GM21825 (cell line): ENCODE data around the gene IGF1R.

Source experiments
- ATAC-seq: cut with Tn5 transposase; IDR thresholded peaks from one replicate; pipeline ENCODE4 v1.9.1; 2021; ENCODE audit warnings: mild to moderate bottlenecking, moderate library complexity; ENCODE audit not compliant: unreplicated experiment

Gene IGF1R

DNA sequence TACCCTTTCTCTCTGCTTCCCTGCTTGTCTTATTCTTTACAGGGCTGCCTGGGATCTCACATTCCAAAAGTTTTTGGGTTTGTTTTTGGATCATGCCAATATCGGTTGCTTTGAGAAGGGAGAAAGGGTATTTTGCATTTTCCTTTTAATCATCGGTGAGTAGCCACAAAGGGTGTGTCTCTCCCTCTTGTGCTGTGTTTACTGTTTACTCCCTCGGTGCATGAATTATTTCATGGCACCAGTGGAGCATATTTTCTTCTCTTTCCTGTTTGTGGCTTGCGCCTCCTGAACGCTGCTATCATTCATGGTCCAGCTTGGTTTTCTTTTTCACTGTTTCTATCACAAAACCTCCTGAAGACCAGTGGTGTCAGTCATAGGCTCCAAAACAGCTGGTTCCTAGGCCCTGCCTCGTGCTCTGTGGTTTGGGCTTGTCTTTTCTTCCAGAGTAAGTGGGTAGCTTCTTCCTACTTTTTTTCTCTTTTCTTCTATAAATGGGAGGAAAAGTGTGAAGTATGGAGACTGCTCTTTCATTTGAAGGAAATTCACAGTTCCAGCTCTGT, 54.9 kb downstream of the IGF1R start:
- ATAC-seq, result no peak

DNA sequence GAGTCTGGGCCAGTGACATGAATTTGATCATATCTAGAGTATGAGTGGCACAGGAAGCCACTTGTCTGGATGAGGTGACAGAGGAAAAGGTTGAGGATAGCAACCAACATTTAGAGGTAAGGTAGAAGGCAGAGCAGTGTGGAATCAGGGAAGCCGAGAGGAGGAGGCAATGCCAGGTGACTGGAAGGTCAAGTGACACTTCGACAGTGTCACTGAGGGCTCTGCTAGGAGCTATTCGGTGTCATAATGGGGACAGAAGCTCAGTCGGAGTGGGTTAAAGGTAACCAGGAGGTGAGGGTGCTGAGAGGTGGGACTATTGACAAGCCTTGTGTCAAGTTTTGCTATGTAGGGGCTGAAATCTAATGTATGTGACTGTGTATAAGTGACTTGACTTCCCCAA, 56.7 kb downstream of the IGF1R start:
- no peak for ATAC-seq

DNA sequence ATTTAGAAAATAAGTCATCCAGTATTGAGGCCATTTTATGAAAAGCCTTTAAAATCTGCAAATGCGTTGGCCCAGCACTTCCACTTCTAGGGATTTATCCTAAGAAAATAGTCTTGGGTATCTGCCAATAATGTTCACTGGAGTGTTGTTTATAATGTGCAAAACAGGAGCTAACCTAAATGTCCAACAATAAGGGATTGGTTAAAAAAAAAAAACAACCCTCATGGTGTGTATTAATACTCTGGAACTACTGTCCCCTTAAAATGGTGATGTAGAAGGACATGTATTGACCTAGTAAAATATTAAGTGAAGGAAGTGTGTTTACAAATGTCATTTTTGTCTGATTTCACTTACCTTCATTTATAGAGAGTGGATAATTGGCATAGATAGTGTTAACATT, 58.0 kb downstream of the IGF1R start:
- ATAC-seq, result no peak

DNA sequence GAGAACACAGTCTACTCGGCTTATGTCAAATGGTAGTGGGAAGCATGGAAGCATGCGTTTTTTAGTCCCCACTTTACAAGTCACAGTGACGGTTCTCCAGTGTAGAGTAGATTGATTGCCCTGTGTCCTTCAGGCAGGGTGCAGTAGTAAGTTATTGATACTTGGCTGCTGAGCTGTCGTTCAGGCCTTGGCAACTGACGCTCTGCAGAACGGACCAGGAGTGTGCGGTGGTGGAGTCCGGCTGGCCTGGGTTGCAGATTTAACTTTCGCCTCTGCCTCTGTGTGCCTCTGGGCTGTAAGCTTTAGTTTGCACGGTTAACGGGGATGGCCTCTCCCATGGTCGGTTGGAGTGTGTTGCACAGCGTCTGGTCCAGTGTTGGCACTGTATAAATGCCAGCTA, 58.6 kb downstream of the IGF1R start:
- ATAC-seq, result no peak

DNA sequence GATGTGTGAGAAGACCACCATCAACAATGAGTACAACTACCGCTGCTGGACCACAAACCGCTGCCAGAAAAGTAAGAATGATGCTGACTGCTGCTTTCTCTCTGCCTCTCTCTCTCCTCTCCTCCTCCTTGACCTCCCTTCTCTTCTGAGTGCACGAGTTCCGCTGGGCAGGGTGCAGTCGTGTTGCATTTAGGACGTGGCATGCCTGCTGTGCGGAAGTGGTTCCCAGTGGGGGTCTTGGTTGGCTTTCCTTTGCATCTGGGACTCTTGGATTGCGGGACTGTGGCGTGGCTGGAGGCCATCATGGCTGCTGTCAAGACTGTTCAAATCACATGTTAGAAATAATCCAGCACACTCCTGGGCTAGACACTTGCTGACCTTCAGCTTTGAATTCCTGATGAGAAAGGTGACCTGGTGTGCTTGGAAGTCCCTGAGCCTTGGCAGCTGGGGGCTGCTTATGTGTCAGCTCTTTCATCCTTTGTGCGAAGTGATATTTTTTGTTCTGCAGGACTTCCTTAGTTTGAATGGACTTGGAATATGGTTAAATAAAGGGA, 59.8 kb downstream of the IGF1R start:
- no peak for ATAC-seq

DNA sequence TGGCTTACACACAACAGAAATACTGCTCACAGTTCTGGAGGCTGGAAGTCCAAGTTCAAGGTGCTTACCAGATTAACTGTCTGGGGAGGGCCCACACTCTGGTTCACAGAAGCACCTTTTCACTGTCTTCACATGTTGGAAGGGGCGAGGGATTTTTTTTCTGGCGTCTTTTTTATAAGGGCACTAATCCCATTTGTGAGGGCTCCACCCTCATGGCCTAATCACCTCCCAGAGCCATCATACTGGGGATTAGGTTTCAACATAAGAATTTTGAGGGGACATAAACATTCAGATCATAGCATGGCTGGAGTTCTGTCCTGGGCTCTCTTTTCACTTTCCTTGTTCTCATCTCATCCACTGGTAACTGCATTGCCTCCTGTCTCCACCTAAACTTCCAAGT, 63.5 kb downstream of the IGF1R start:
- no peak for ATAC-seq

DNA sequence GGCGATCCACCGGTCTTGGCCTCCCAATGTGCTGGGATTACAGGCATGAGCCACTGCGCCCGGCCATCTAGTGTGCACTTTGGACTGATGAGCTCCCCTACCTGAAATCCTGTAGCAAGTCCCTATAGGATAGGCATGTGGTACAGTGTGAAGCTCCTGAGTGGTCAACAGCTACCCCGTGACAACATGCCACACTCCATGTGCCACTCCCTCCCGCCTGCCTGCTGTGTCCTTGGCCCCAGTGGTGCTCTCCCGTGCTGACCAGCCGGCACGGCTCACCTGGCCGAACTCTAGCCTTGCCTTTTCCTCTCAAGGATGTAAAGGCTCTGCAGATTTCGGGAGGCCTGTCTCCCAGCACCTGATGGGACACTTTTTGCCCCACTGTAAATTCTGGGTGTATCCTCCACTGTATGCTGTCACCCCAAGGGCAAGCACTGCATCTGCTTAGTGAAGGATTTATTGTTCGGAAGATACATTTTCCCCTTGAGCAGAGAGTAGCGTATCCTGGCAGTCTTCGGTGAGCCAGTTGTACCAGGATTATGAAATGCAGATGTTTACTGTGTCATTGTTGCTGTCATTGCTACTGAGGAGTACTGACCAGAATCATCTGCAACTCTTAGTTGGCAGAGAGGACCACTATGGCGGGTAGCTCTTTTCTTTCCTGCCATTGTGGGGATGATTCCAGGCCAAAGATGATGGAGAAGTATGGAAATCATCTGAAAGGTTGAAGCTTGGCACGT, 64.7 kb downstream of the IGF1R start:
- ATAC-seq, result no peak

DNA sequence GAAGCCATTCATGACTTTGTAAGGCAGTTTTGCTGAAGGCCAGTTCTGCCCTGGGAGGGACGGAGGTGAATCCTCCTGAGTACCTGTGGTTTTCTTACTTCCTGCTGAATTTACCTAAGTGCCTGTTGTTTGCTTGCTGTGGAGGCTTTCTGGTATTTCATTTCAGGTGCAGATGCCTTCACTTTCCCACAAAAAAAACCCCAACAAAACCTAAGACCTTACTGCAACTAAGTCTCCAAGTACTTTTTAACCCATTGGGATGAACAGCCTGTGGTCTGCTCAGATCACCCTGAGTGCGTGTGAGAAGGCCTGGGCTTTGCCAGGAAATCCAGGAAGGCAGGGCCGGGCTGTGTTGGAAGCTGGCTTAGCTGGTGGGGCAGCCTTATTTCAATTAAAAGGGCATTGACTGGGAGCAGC, 65.3 kb downstream of the IGF1R start:
- no peak for ATAC-seq

DNA sequence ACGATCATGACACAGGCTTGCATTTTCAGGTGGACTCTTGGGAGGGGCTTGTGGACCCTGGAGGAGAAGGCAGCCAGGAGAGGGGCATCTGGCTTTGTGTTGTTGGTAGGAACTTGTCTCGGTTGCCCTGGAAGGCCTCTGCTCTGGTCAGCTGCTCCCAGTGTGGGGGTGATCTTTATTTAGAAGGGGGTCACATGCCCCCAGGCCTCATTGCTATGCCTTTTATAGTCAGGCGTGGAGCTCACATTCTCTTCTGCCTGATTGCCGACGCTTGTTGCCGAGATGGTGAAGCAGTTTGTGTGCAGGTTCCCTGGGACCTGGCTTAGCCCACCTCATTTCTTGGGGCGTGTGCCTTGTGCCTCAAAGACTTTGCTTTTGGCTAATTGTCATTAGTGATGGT, 66.6 kb downstream of the IGF1R start:
- no peak for ATAC-seq

DNA sequence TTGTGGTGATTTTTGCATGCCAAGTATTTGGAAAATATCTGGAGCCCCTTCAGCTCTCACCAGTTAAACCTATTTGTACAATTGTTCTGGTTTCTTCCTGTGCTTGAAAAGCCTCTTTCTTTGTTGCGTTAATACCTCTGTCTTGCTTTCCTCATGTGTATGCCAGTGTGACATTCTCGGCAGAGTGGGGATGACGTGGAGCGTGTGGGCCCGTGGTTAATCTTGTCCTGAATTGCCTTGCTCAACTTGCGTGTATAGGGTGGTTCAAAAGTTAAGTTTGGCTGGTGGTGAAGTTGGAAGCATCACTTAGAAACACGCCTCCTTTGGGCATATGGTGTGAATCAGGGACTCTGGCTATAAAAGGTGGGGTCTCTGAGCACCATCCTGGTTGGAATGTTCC, 67.1 kb downstream of the IGF1R start:
- no peak for ATAC-seq

DNA sequence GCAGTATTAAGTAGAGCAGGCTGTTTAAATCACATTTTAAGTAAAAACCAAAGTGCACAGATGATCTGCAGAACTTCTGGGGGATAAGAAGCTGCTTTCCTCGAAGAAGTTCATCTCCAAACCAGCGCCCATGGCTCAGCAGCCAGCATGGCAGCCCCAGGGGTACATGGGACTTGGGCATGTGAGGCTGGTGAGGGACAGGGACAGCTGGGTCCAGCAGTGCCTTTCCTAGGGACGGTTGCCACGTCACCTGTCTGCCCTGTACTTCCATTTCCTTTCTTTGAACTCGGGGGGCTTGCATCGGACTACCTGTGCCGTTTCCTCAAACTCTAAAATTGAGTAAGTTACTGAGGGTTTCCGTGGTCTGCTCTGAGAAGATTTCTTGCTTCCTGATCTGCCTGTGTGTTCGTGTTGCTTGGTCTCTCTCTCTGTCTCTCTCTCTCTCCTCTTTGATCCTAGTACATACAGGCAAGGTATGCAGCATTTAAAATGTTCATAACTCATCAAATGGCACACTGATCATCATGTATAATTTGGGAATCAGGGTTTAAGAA, 67.6 kb downstream of the IGF1R start:
- no peak for ATAC-seq

DNA sequence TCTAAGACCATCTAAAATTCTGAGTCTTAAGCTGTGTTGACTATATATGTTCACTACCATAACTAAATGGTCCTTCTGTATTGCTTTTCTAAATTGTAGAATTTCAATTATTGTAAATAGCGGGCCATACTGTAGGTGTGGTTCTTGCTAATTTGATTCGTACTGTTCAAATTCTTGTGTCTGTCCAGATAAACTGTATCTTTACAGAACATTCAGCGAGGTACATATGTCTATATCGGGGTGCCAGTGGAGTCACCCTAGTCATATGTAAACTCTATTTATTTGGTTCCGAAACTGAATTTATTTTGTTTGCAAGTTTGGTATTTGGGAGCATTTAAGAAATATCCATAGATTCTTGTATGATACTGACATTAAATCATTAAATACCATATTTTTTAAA, 69.0 kb downstream of the IGF1R start:
- no peak for ATAC-seq

DNA sequence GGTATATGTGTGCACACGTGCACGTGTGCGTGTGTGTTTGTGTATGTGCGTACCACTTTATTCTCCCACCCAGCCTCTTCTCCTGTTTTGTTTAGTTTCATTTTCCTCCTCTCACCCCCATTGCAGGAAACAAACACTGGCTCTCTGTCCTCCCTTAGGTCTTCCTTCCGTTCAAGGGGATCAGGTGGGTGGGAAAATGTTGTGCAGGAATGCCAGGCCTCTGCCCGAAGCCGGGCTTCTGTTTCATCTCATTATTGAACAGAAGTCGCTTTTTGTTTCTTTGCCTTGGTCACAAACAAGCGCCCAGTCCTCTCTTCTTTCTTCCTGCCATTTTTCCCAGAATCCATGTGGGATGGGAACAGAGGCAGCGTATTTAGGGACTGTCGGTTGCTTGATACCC, 69.6 kb downstream of the IGF1R start:
- ATAC-seq, result no peak

DNA sequence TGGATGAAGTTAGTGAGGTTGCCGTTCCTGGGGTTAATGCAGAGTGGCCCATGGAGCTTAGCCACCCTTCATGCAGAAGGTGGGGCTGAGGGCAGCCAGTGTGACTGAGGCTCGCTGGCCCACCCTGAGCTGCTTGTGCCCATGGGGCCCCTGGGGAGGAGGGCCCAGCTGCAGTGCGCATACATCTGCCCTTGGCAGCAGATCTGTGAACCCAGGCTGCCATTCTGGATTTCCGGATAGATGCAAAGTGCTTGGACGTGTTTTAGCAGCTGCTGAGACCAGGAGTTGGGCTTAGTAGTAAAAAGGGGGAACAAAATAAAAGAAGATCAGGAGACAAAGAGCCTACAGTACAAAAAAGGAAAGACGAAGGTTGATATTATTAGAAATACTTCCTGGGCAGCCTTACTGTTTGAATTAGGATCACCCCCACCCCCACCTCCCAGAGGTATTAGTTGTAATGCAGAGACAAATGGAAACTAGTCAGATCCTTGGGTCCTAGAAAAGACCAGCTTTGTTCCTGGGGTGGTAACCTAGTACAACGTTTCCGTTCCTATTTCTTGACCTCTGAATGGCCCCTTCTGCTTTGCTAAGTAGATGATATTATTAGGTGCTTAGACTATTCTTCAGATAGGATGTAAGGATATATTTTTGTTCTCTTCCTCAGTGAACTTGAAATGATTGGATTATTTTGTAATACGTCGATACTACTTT, 70.2 kb downstream of the IGF1R start:
- ATAC-seq, result no peak

DNA sequence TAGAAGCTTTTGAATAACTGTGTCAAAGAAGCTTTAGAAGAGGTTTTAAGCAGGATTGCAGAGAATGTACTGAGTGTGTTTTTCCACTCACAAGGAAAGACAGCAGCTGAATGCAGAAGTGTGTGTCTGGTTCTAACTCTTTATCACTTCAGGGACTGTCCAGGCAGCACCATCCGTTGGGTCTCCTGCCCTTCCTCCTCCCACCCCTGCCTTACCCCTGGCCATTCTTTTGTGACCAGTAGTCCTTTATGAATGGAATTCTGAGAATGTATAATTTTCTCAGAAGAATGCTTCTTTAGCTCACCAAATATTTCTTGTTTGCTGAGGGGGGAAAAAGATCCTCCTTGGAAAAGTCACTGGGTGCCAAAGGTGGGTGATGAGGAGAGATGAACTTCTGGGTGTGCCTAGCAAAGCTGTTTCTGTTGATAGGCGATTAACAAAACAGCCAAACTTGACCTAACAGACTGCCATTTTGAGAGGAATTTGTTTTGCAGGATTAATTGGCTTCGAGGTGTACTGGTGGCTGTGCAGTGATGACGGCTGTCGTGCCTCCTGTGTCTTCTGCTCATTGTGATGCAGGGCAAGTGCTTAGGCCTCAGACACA, 70.9 kb downstream of the IGF1R start:
- no peak for ATAC-seq

DNA sequence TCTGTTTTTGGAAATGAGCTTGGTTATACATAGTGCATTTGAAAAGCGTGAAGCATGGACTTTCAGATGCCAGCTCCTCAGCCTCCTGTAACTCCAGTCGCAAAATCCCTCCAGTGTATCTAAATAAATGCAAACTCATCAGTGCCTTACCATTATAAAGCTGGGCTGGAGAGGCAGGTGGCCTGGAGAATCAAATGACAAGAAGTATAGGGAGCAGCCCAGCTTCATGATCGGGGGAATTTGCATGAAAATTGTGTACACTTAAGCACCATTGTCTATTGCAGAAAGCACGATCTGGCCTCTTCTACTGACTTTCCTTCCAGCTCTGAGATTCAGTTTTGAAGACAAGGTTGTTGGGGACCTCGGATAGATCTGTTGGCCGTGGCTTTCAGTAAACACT, 71.7 kb downstream of the IGF1R start:
- no peak for ATAC-seq

DNA sequence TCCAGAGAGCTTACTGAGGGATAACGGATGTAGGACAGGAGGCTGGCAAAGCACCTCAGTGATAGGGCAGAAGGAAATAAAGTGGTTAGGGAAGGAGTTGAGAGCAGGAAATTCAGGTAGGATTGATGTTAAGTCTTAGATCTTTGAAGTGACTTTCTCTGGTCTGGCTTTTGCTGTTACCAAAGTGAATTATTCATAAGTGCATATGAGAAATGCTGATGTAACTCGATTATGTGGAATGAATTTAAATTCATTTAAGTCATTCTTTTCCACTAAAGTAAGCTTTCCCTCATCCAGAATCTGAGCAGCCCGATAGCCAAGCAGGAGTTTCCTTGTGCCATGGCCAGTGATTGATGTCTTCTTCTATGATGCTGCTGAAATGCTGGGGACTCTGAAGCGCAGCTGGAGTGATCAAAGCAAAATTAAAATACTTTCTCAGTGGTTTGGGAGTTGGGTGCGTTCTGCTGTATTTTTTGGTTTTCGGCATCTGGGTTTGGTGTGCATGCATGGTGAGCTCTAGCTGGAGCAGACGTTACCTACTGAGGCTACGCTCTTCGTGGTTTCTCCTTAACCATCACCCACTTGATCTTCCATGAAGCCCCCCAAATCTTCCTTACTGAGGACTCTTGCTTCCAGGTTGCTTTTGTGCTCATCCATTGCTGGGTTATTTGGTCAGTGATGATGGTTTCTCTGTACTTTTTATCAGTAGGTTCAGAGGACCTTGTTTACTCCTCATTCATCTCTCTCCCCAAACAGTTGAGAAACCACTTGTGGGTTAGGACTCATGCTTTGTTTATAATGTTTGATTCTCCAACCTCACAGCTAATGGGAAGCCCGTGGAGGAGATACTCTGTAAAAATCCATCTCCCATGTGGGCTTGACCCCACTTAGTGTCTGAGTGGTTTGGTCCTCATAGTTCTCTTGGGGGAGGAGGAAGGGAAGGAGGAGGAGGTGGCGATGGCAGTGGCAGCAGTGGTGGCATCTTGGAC, 72.5 kb downstream of the IGF1R start:
- no peak for ATAC-seq

DNA sequence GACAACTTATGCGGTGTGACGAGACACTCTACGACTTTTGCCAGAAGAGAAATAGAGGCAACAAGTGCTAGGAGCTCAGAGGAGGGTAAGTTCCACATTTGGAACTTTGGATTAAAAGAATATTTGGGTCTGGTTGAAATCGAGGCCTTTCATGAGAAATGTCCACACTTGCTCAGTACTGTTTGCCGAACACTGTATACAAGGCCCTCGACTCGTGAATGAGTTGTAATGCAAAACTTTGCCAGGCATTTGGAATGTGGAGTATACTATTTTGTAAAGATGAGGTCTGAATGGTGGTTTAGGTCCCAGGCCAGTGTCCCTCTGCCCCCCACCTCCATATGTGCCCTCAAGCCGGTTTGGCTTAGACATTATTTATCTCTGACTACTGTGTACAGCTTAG, 73.9 kb downstream of the IGF1R start:
- ATAC-seq, result no peak

DNA sequence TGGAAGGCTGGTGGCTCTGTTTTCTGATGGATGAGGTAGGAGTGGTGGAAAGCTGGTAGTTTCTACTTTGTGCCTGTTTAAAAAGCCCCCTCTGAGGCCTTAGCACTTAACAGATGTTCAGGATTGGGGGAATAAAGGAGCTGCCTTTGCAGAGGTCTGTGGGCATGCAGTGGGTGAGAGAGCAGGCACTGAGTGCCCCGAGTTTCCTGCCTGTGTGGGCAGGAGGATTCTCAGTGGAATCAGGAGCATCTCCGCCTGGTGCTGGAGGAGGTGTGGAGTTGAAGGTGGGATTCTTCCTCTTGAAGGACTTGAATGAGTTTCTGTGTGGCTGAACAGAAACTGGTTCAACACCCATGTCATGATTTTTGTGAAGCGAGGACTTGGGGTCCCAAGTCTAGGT, 74.3 kb downstream of the IGF1R start:
- no peak for ATAC-seq

DNA sequence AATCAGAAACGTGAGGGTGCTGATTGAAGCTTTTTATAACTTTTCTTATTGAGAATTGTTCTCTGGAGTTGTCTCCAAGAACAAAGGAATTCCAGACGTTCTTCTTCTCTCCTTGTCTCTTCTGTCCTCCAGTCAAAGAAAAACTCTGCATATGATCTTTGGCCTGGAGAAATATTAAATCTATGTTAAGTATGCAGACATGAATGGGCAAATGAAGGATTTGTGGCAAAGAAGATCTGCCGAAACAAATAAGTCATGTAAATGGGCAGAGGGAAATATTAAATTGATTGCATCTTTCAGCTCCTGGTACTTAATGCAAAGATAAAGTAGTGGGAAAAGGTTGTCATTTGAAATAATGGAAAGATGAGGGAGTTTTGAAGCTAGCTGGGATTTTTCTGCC, 74.9 kb downstream of the IGF1R start:
- no peak for ATAC-seq
